GM12875 (cell line): Measurements from ENCODE around the gene DNAAF5.
"Not testable (repeated sequence)": the region's sequence is repeated elsewhere in the genome, so short reads cannot be mapped to it uniquely, and the experiment has no call there.

ENCODE experiments used
- H3K4me3 ChIP-seq: one replicate; pipeline ENCODE4 v1.5.1; 2011; ENCODE audit warnings: low read depth, low read length, control low read depth
- CTCF ChIP-seq: IDR thresholded peaks from 2 replicates; pipeline ENCODE4 v1.5.1; 2011; ENCODE audit warnings: low read depth, mild to moderate bottlenecking, control low read depth, inconsistent platforms, low read length, moderate library complexity, borderline replicate concordance; ENCODE audit not compliant: insufficient read depth

DNAAF5 gene

DNA sequence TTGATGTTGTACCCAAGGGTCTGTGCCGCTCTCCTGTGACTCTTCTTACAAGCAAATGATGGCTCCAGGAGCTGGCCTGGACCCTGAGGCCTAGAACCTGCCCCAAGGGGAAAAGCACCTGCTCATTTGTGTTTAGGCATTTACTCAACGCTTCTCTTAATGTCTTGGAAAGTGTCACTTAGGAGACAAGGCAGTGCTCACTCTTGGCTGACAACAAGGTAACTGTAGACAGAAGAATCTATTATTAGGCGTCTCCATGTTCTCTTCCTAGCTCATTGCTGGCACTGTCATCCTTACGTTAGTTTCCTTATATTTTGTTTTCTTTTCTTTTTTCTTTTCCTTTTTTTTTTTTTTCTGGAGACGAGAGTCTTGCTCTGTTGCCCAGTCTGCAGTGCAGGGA, 67.7 kb downstream of the DNAAF5 start:
- TF ChIP-seq CTCF: no peak
- H3K4me3 ChIP-seq: no peak overlapping the region

DNA sequence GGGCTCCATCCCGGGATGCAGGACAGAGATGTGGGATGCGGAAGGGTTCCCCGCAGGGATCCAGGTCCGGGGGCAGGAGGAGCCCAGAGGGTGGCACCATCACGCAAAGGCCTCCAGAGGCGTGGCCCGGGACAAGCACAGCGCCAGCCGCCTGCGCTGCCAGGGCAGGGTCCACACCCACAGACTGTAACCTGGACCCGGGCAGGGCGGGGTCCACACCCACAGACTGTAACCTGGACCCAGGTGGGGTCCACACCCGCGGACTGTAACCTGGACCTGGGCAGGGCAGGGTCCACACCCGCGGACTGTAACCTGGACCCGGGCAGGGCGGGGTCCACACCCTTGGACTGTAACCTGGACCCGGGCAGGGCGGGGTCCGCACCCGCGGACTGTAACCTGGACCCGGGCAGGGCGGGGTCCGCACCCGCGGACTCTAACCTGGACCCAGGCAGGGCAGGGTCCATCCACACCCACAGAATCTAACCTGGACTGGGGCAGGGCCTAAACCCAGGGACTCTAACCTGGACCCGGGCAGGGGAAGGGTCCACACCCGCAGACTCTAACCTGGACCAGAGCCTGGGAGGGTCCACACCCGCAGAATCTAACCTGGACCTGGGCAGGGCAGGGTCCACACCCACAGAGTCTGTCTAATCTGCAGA, 68.3 kb downstream of the DNAAF5 start:
- TF ChIP-seq CTCF: no peak
- no peak overlapping the region for H3K4me3 ChIP-seq

GRCh38 chr7:796434-797169, 70.1 kb downstream of the DNAAF5 start:
- H3K4me3 ChIP-seq: not testable (repeated sequence)

DNA sequence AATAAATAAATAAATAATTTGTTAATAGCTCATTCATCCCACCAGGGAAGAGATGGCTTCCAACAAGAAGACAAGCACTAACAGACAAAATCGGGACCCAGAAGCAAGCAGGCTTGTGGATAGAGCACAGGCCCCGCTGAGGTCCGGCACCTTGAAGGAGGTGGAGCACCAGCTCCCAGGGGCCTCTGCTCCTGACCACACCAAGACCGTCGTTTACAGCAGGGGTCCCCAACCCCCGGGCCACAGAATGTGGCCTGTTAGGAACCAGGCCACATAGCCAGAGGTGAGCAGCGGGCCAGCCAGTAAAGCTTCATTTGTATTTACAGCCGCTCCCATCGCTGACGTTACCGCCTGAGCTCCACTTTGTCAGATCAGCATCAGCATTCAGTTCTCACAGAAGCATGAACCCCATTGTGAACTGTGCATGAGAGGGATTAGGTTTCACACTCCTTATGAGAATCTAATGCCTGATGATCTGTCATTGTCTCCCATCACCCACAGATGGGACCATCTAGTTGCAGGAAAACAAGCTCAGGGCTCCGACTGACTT, 72.5 kb downstream of the DNAAF5 start:
- no peak for TF ChIP-seq CTCF
- no peak overlapping the region for H3K4me3 ChIP-seq

- TF ChIP-seq CTCF: no peak
- no peak overlapping the region for H3K4me3 ChIP-seq
These were observed 74.2 kb downstream of the DNAAF5 start for GRCh38 chr7:800692-801091.

DNA sequence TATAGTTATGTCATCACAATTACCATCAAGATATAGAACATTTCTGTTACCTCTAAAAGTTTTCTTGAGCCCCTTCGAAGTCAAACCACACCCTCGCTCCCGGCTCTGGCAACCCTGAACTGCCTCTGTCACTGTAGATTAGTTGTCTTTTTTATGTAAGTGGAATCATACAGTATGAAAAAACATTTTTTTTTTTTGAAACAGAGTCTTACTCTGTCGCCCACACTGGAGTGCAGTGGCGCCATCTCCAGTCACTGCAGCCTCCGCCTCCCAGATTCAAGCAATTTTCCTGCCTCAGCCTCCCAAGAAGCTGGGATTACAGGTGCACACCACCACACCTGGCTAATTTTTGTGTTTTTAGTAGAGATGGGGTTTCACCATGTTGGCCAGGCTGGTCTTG, 74.9 kb downstream of the DNAAF5 start:
- not testable (repeated sequence) for H3K4me3 ChIP-seq

DNA sequence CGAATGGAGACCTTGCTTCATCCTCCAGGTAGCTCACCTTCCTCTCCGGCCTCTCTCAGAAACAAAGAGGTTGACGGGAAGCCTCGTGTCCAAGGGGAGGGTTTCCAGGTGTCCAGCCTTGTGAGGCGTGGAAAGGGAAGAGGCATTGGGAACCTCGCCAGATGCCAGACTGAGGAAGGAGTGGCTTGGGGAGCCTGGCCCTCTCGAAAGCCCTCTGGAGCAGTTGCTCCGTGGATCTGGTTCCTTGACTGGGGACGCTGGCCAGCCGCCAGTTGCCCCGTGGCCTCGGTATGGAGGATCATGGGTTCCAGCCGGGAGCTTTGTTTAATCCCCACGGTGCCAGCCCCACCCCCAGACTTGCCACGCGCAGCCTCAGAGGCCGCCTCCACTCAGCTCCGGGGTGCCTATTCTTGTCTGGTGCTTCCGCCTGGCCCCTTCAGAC, 75.5 kb downstream of the DNAAF5 start:
- no peak for TF ChIP-seq CTCF
- H3K4me3 ChIP-seq: no peak overlapping the region
